HG02571 (cell line): ENCODE measurements around the gene ATG4D.
"Not testable (repeated sequence)": the region's sequence is repeated elsewhere in the genome, so short reads cannot be mapped to it uniquely, and the experiment has no call there.

Experiments used
- ATAC-seq: cut with Tn5 transposase; IDR thresholded peaks from one replicate; pipeline ENCODE4 v1.9.1; 2021; ENCODE audit warnings: mild to moderate bottlenecking, moderate library complexity; ENCODE audit not compliant: unreplicated experiment

The ATG4D gene

DNA sequence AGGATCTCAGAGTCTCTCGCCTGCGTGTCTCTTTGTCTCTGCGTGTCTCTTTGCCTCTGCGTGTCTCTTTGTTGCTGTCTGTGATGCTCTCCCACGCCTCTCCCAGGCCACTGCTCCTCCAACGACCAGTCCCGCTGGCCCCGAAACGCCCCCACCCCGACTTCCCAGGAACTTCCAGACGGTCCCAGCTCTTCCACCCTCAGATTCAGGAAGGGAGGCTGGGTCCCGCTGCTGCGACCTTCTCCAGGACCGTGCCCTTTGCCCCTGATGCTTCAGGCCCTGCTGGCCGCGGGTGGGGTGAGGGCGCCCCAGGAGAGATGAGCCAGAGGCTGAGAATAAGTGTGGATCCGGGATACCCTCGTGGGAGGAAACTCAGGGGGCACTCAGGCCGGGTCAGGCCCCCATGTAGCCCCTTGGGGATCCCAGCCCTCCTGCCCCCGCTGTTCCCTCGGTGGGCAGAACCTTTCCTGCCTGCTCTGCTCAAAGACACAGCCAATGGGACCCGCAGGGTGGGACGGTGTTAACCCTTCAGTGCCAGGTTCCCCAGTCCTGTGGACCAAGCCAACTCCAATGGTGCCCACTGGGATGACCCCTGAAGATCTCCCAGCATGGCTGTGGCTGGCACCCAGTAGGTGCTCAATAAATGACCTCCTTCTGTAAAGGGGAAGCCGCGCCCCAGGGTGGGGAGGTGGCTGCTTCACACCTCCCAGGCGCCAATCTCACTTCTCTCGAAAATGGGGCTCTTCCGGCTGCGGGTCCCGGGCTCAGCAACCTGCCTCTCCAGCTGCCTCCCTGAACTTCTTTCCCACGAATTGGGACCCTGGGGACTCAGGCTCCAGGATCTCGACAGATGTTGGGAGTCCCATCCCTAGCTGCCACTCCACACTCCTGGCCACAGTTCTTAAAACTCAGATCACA, 25.0 kb upstream of the ATG4D start:
- no peak for ATAC-seq

- no peak for ATAC-seq
These were observed 24.3 kb upstream of the ATG4D start for GRCh38 chr19:10519421-10519820.

GRCh38 chr19:10520652-10521318, 22.9 kb upstream of the ATG4D start:
- ATAC-seq = no peak

DNA sequence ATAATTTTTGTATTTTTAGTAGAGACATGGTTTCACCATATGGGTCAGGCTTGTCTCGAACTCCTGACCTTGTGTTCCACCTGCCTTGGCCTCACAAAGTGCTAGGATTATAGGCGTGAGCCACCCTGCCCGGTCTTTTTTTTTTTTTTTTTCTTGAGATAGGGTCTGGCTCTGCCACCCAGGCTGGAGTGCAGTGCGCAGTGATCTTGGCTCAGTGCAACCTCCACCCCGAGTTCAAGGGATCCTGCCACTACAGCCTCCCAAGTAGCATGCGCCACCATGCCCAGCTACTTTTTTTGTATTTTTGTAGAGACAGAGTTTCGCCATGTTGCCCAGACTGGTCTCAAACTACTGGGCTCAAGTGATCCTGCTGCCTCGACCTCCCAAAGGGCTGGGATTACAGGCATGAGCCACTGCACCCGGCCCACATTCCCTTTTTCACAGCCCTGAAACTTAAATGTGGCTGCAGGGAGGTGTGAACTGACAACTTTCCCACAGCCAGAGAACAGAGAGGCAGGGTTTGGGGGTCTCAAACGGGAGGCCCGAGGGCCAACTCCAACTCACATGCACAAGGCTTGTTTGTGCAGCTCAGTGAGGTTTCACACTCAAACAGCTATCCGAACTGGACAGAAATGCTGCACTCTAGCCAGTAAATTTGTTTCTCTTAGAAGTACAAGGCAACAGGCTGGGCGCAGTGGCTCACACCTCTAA, 22.1 kb upstream of the ATG4D start:
- no peak for ATAC-seq

- ATAC-seq = no peak
These were observed 20.5 kb upstream of the ATG4D start for GRCh38 chr19:10523135-10523636.

DNA sequence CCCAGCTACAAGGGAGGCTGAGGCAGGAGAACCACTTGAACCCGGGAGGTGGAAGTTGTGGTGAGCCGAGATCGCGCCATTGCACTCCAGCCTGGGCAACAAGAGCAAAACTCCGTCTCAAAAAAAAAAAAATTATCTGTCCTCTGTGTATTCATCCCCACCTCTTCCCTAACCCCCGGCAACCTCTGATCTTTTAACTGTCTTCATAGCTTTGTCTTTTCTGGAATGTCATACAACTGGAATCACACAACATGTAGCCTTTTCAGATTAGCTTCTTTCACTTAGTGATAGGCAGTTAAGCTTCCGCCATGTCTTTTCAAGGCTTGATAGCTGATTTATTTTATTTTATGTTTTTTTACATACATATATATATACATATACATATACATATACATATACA, 18.1 kb upstream of the ATG4D start:
- no peak for ATAC-seq

GRCh38 chr19:10526887-10527286, 16.8 kb upstream of the ATG4D start:
- ATAC-seq = not testable (repeated sequence)

- no peak for ATAC-seq
These were observed 11.2 kb upstream of the ATG4D start for GRCh38 chr19:10532457-10532856.

DNA sequence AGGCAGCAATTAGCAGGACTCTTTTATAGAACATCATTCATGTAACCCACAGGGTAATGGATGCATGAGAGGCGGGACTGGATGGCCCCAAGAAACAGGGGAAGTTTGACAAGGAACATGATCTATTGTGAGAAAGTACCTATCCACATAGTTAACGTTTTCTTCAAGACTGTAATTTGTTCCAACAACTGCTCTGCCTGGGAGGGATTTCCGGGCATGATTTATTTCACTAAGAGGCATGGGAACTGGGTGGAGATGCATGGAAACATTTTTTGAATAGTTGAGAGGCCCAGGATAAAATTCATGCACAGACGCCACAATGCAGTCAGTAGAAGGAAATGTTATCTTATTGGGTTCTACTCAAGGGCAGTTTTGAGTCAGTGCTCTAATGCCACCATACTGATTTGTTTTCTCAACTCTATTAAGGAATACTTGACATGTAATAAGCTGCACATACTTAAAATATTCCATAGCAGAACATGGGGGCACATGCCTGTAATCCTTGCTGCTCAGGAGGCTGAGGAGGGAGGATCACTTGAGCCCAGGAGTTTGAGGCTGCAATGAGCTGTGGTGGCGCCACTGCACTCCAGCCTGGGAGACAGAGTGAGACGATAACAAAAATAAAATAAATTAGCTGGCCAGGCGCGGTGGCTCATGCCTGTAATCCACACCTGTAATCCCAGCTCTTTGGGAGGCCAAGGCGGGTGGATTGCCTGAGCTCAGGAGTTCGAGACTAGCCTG, 9.9 kb upstream of the ATG4D start:
- no peak for ATAC-seq

- no peak for ATAC-seq
These were observed 8.1 kb upstream of the ATG4D start for GRCh38 chr19:10535613-10536012.

DNA sequence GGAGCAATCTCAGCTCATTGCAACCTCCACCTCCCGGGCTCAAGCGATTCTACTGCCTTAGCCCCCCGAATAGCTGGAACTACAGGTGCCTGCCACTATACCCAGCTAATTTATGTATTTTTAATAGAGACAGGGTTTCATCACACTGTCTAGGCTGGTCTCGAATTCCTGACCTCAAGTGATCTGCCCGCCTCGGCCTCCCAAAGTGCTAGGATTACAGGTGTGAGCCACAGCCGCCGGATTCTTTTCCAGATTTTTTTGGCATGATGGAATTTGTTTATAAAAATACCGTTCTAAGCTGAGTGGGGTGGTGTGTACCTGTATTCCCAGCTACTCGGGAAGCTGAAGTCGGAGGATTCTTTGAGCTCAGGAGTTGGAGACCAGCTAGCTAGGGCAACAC, 6.0 kb upstream of the ATG4D start:
- ATAC-seq = no peak

DNA sequence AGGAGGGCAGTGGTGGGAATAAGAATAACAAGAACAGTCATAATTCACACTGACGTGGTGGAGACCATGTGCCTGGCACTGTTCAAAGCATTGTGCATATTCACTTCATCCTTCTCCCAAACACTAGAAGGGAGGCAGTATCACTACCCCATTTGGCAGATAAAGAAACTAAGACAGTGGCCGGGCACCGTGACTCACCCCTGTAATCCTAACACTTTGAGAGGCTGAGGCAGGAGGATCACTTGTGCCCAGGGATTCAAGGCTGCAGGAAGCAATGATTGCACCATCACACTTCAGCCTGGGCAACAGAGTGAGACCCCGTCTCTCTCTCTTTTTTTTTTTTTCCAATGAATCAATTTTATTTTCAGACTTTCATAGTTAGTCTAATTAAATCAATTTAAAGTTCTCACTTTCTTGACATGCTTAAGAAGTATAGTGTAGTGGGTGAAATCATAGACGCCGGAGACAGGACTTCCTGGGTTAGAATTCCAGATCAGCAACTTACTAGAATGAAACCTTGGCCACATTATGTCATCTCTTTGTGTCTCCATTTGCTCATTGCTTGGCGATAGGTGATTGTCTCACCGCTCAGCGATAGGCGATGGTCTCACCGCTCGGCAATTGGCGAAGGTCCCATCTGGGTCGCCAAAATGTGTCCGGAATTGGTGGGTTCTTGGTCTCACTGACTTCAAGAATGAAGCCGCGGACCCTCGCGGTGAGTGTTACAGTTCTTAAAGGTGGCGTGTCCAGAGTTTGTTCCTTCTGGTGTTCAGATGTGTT, 5.3 kb upstream of the ATG4D start:
- no peak for ATAC-seq

DNA sequence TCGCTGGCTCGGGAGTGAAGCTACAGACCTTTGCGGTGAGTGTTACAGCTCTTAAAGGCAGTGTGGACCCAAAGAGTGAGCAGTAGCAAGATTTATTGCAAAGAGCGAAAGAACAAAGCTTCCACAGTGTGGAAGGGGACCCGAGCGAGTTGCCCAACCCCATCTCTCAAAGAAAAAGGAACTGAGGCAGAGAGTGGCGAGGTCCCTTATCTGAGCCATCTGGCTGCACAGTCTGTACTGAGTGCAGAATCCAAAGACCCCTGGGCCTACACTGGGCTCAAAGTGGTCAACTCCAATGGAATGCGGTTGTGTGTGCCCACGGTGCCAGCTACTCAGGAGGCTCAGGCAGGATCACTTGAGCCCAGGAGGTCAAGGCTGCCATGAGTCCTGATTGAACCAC, 4.7 kb upstream of the ATG4D start:
- ATAC-seq = not testable (repeated sequence)

DNA sequence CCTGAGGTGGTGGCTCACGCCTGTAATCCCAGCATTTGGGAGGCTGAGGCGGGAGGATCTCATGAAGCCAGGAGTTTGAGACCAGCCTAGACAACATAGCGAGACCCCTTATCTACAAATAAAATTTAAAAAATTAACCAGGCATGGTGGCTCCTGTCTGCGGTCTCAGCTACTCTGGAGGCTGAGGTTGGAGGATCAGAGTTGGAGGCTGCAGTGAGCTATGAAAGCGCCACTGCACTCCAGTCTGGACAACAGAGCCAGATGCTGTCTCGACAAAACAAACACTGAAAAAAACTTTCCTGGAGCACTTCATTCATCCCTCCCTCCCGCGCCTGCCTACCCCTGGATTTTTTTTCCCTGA, 665 bp upstream of the ATG4D start:
- ATAC-seq = no peak

GRCh38 chr19:10544242-10544752, 593 bp downstream of the ATG4D start:
- peak; percentile 19 for ATAC-seq

DNA sequence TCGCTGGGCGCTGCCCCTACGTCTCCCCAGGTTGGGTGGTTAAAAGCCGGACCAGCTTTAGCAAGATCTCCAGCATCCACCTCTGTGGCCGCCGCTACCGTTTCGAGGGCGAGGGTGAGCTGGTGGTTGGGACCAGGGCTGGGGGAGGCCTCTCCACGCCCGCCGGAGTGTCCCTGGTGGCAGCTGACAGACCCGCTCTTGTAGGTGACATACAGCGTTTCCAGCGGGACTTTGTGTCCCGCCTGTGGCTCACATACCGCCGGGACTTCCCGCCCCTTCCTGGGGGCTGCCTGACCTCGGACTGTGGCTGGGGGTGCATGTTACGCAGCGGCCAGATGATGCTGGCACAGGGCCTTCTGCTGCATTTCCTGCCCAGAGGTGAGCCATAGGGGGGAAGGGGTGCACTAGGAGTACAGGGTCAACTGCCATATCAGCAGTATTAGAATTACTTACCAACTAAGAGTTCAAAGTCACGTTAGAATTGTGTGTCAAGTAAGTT, 1.1 kb downstream of the ATG4D start:
- no peak for ATAC-seq

- ATAC-seq = no peak
These were observed 3.1 kb downstream of the ATG4D start for GRCh38 chr19:10546817-10547216.

- ATAC-seq = no peak
These were observed 5.1 kb downstream of the ATG4D start for GRCh38 chr19:10548746-10549276.

GRCh38 chr19:10549733-10550132, 6.0 kb downstream of the ATG4D start:
- ATAC-seq = no peak
